HepG2 (cell line): ENCODE data around the gene A3GALT2. TPM values are rescaled to one million over a fixed set of nuclear protein-coding genes. Genes with fewer than 3 reads are reported as not detected.

Experiments
- AHR ChIP-seq: IDR thresholded peaks from 2 replicates; pipeline ENCODE4 v1.6.1; 2018; ENCODE audit warnings: missing genetic modification reagents, missing compliant biosample characterization
- CTCF ChIP-seq: sonication (generic); formaldehyde crosslinking; IDR thresholded peaks from 2 replicates; pipeline ENCODE4 v1.5.0; 2020; ENCODE audit warnings: mild to moderate bottlenecking, missing genetic modification reagents, moderate library complexity
- IKZF5 ChIP-seq: IDR thresholded peaks from 2 replicates; pipeline ENCODE4 v1.6.1; 2018; ENCODE audit warnings: missing genetic modification reagents, mild to moderate bottlenecking, missing compliant biosample characterization
- KDM2A ChIP-seq: sonication (generic); formaldehyde crosslinking; IDR thresholded peaks from 2 replicates; pipeline ENCODE4 v1.4.0; 2020; ENCODE audit warnings: low read depth, missing genetic modification reagents, borderline replicate concordance
- NRL ChIP-seq: sonication (generic); formaldehyde crosslinking; IDR thresholded peaks from 2 replicates; pipeline ENCODE4 v1.5.0; 2020; ENCODE audit warnings: missing genetic modification reagents, mild to moderate bottlenecking, moderate library complexity, borderline replicate concordance
- POLR2G ChIP-seq: fragments of 200-400 bp; formaldehyde crosslinking; IDR thresholded peaks from 2 replicates; pipeline ENCODE4 v1.6.1; 2018; ENCODE audit warnings: mild to moderate bottlenecking, low read depth, low read length, moderate library complexity
- SOX13 ChIP-seq, 3 experiments: fragments of 450-650 bp in 1 of 3; sonication (generic) in 1 of 3; formaldehyde crosslinking in 1 of 3; IDR thresholded peaks in 2 of 3; conservative IDR thresholded peaks in 1 of 3; 2 replicates each; pipeline versions ENCODE4 v1.5.0 to v1.6.1; 2016 to 2020; ENCODE audit warnings: antibody characterized with exemption in 1 of 3, mild to moderate bottlenecking in 1 of 3, missing compliant biosample characterization in 1 of 3, missing genetic modification reagents in 1 of 3, moderate library complexity in 1 of 3
- SP2 ChIP-seq: sonication (generic); formaldehyde crosslinking; IDR thresholded peaks from 2 replicates; pipeline ENCODE4 v1.5.1; 2020; ENCODE audit warnings: mild to moderate bottlenecking, missing genetic modification reagents
- TP53 ChIP-seq: sonication (generic); formaldehyde crosslinking; conservative IDR thresholded peaks from 2 replicates; pipeline ENCODE4 v1.4.0; 2020; ENCODE audit warnings: missing genetic modification reagents
- ZBED4 ChIP-seq: sonication (generic); formaldehyde crosslinking; IDR thresholded peaks from 2 replicates; pipeline ENCODE4 v1.4.0; 2020; ENCODE audit warnings: missing genetic modification reagents, borderline replicate concordance
- ZFX ChIP-seq: sonication (generic); formaldehyde crosslinking; IDR thresholded peaks from 2 replicates; pipeline ENCODE4 v1.4.0; 2020; ENCODE audit warnings: mild to moderate bottlenecking, low read depth, missing genetic modification reagents, moderate library complexity
- ZKSCAN1 ChIP-seq: fragments of 150-350 bp; IDR thresholded peaks from 2 replicates; pipeline ENCODE4 v1.6.1; 2014; ENCODE audit warnings: low read length
- ZNF124 ChIP-seq: sonication (generic); formaldehyde crosslinking; IDR thresholded peaks from 2 replicates; pipeline ENCODE4 v1.4.0; 2020; ENCODE audit warnings: missing genetic modification reagents
- ZNF280D ChIP-seq: sonication (generic); formaldehyde crosslinking; IDR thresholded peaks from 2 replicates; pipeline ENCODE4 v1.5.1; 2020; ENCODE audit warnings: mild to moderate bottlenecking, missing genetic modification reagents
- ZNF614 ChIP-seq: IDR thresholded peaks from 2 replicates; pipeline ENCODE4 v1.6.1; 2018; ENCODE audit warnings: missing biosample characterization, missing genetic modification reagents, inconsistent platforms, borderline replicate concordance
- ZNF652 ChIP-seq: IDR thresholded peaks from 2 replicates; pipeline ENCODE4 v1.6.1; 2016; ENCODE audit warnings: low read depth, borderline replicate concordance
- ZNF670 ChIP-seq: sonication (generic); formaldehyde crosslinking; IDR thresholded peaks from 2 replicates; pipeline ENCODE4 v1.8.0; 2022; ENCODE audit warnings: mild to moderate bottlenecking, missing genetic modification reagents, borderline replicate concordance
- polyA plus RNA-seq, 8 experiments: library from polyadenylated mRNA; depleted of rRNA in 3 of 8; stranded (reverse) in 7 of 8; unstranded in 1 of 8; fragments of >200 nt; fragmentation: Illumina TruSeq in 4 of 8; extraction: Trizol in 4 of 8; gene quantifications; 2 replicates each; pipeline versions ENCODE4 v1.2.1 to v1.2.3, GENCODE V29; 2011 to 2016; ENCODE audit warnings: low read depth in 4 of 8, missing spikeins in 1 of 8, mixed read lengths in 1 of 8; ENCODE audit not compliant: insufficient read depth in 1 of 8
- total RNA-seq, 5 experiments: library from RNA; depleted of rRNA; stranded (reverse); fragments of >200 nt; fragmentation: Illumina TruSeq; extraction: Trizol; gene quantifications; 2 replicates each; pipeline ENCODE4 v1.2.3, GENCODE V29; 2016; ENCODE audit warnings: low read depth in 1 of 5

The A3GALT2 gene
- total and polyA plus RNA-seq, 2 of the 13 experiments (the other 11 are each of a cell fraction or from before 2014, with no cell fraction given), result not detected

GRCh38 chr1:33257772-33258712 is 62.9 kb downstream of the A3GALT2 start (continued):
- TF ChIP-seq ZNF280D (CRISPR knock-in tag), result 0 out of 2 replicates have a peak, but pooled peaks have one; percentile 18
- 0 out of 2 replicates have a peak, but pooled peaks have one; percentile 4 for TF ChIP-seq CTCF (CRISPR knock-in tag)
- 0 out of 2 replicates have a peak, but pooled peaks have one; percentile 18 for TF ChIP-seq KDM2A (CRISPR knock-in tag)
- no peak for TF ChIP-seq ZNF614 (CRISPR knock-in tag)
- peak; percentile 62; the same call in 1 of the 2 replicates for TF ChIP-seq AHR (CRISPR knock-in tag)
- peak; percentile 88 for TF ChIP-seq ZFX (CRISPR knock-in tag)
- TF ChIP-seq ZNF670 (CRISPR knock-in tag), result peak; percentile 49; the same call in 1 of the 2 replicates
- TF ChIP-seq SP2 (CRISPR knock-in tag), result no peak
- TF ChIP-seq ZNF124 (CRISPR knock-in tag), result peak; percentile 23; the same call in 1 of the 2 replicates
- no peak for TF ChIP-seq ZKSCAN1
- no peak for TF ChIP-seq SOX13 (IDR thresholded peaks at IDR 0.05)
- 0 out of 4 replicates have a peak, but pooled peaks of 1 of the 2 experiments have one; percentile 32 for TF ChIP-seq SOX13 (CRISPR knock-in tag; conservative IDR thresholded peaks at IDR 0.05 in 1 of 2, IDR thresholded peaks at IDR 0.05 in 1 of 2)
- TF ChIP-seq POLR2G, result peak; percentile 53; the same call in 1 of the 2 replicates
- peak; percentile 82; the same call in 1 of the 2 replicates for TF ChIP-seq NRL (CRISPR knock-in tag)
- TF ChIP-seq IKZF5 (CRISPR knock-in tag), result peak; percentile 20
- TF ChIP-seq TP53 (CRISPR knock-in tag), result no peak
- no peak for TF ChIP-seq ZBED4 (CRISPR knock-in tag)
- TF ChIP-seq ZNF652 (CRISPR knock-in tag), result no peak
